Endodermal cell (in vitro differentiated cells): Measurements from ENCODE around the gene AQP12A. TPM values are rescaled to one million over a fixed set of nuclear protein-coding genes. Genes with fewer than 3 reads are reported as not detected.

Experiments used
- DNase-seq: peaks from one replicate; pipeline ENCODE4 v3.0.0-alpha.2; 2017
- H3K27ac ChIP-seq: 2 replicates; pipeline ENCODE4 v1.5.1; 2013; ENCODE audit warnings: mild to moderate bottlenecking, low read depth, low read length, moderate library complexity
- H3K27me3 ChIP-seq: 2 replicates; pipeline ENCODE4 v1.6.1; 2013; ENCODE audit warnings: mild to moderate bottlenecking, low read length, moderate library complexity; ENCODE audit not compliant: insufficient read depth, control insufficient read depth, poor library complexity, severe bottlenecking
- H3K36me3 ChIP-seq: 2 replicates; pipeline ENCODE4 v1.7.0; 2013; ENCODE audit warnings: mild to moderate bottlenecking, low read length, moderate library complexity; ENCODE audit not compliant: control insufficient read depth, insufficient read depth
- H3K4me1 ChIP-seq: one replicate; pipeline ENCODE4 v1.7.0; 2013; ENCODE audit warnings: low read length; ENCODE audit not compliant: control insufficient read depth, insufficient read depth
- H3K4me3 ChIP-seq: 2 replicates; pipeline ENCODE4 v1.5.1; 2013; ENCODE audit warnings: mild to moderate bottlenecking, low read length, moderate library complexity
- H3K9ac ChIP-seq: 2 replicates; pipeline ENCODE4 v1.6.1; 2013; ENCODE audit warnings: mild to moderate bottlenecking, low read length, moderate library complexity; ENCODE audit not compliant: poor library complexity, severe bottlenecking; ENCODE audit errors: extremely low read depth
- H3K9me3 ChIP-seq: 2 replicates; pipeline ENCODE4 v1.6.1; 2013; ENCODE audit warnings: mild to moderate bottlenecking, low read length, moderate library complexity; ENCODE audit not compliant: control insufficient read depth
- H3K27ac Mint-ChIP-seq: 2 replicates; pipeline ENCODE4 v1.8.0; 2020; ENCODE audit warnings: mixed read lengths
- H3K27me3 Mint-ChIP-seq: 2 replicates; pipeline ENCODE4 v1.8.0; 2021; ENCODE audit warnings: mild to moderate bottlenecking, mixed read lengths; ENCODE audit not compliant: insufficient read depth
- H3K36me3 Mint-ChIP-seq: 2 replicates; pipeline ENCODE4 v1.8.0; 2020; ENCODE audit warnings: low read depth, mixed read lengths
- H3K4me1 Mint-ChIP-seq: 2 replicates; pipeline ENCODE4 v1.8.0; 2020; ENCODE audit warnings: mixed read lengths
- H3K4me3 Mint-ChIP-seq: 2 replicates; pipeline ENCODE4 v1.8.0; 2020; ENCODE audit warnings: mild to moderate bottlenecking, moderate library complexity, mixed read lengths
- H3K9me3 Mint-ChIP-seq: 2 replicates; pipeline ENCODE4 v1.8.0; 2020; ENCODE audit warnings: mild to moderate bottlenecking, mixed read lengths
- CTCF ChIP-seq: fragments of 200-600 bp; sonication (generic); conservative IDR thresholded peaks from 2 replicates; pipeline ENCODE4 v1.5.0; 2021; ENCODE audit warnings: antibody characterized with exemption, mild to moderate bottlenecking
- WGBS, 2 experiments: methylation state at CpG; one replicate each; pipeline versions ENCODE4 v1.1.5 to v1.1.7; 2013; ENCODE audit warnings: missing lambda C conversion rate in 2 of 2, mixed read lengths in 1 of 2; ENCODE audit not compliant: insufficient coverage in 1 of 2, insufficient read length in 1 of 2; 5-methylcytosine and 5-hydroxymethylcytosine counted together
- total RNA-seq, 2 donors: library from RNA; stranded (reverse); fragmentation: NEBNext Ultra II Directional in 1 of 2; extraction: Animal tissue kit (Norgen Biotek cat#: 25700) in 1 of 2; gene quantifications; 2 replicates in 1 of 2; 3 replicates in 1 of 2; pipeline ENCODE4 v1.2.1, GENCODE V29; 2021

The AQP12A gene
- total RNA-seq, 2 donors from 2014 or later, result not detected

- no peaks in the 10 kb centered on the region for H3K36me3 ChIP-seq
- H3K4me3 ChIP-seq, result no peak overlapping the region
- H3K27me3 Mint-ChIP-seq, result peaks cover 23% of the 10 kb centered on the region
- H3K36me3 Mint-ChIP-seq, result peaks cover 8% of the 10 kb centered on the region
- H3K27ac Mint-ChIP-seq, result no peak overlapping the region
- H3K9me3 Mint-ChIP-seq, result peaks cover 27% of the 10 kb centered on the region
- H3K4me1 ChIP-seq, result no peaks in the 10 kb centered on the region
- H3K9ac ChIP-seq, result no peak overlapping the region
- no peaks in the 10 kb centered on the region for H3K27me3 ChIP-seq
- WGBS, 2 experiments, result 79 to 93% methylated on average over 3 of the region's 3 CpGs
- TF ChIP-seq CTCF, result no peak
- no peak overlapping the region for H3K27ac ChIP-seq
- DNase-seq, result peak; percentile 9
- H3K9me3 ChIP-seq, result peaks cover 51% of the 10 kb centered on the region
- no peaks in the 10 kb centered on the region for H3K4me1 Mint-ChIP-seq
- no peak overlapping the region for H3K4me3 Mint-ChIP-seq
Observed at GRCh38 chr2:240662681-240663080, 29.0 kb upstream of the AQP12A start.

- no peak overlapping the region for H3K9ac ChIP-seq
- H3K4me1 ChIP-seq, result no peaks in the 10 kb centered on the region
- H3K27ac ChIP-seq, result no peak overlapping the region
- 76 to 87% methylated on average over 4 to 6 of the region's 6 CpGs for WGBS, 2 experiments
- peak; percentile 35 for TF ChIP-seq CTCF
- peak; percentile 5 for DNase-seq
- no peak overlapping the region for H3K27ac Mint-ChIP-seq
- peaks cover 8% of the 10 kb centered on the region for H3K36me3 Mint-ChIP-seq
- H3K4me3 ChIP-seq, result no peak overlapping the region
- H3K9me3 ChIP-seq, result peaks cover 53% of the 10 kb centered on the region
- H3K27me3 ChIP-seq, result no peaks in the 10 kb centered on the region
- H3K27me3 Mint-ChIP-seq, result peaks cover 20% of the 10 kb centered on the region
- H3K4me1 Mint-ChIP-seq, result peaks cover 6% of the 10 kb centered on the region
- no peak overlapping the region for H3K4me3 Mint-ChIP-seq
- peaks cover 34% of the 10 kb centered on the region for H3K9me3 Mint-ChIP-seq
- no peaks in the 10 kb centered on the region for H3K36me3 ChIP-seq
Observed at GRCh38 chr2:240663546-240664190, 28.0 kb upstream of the AQP12A start.

DNA sequence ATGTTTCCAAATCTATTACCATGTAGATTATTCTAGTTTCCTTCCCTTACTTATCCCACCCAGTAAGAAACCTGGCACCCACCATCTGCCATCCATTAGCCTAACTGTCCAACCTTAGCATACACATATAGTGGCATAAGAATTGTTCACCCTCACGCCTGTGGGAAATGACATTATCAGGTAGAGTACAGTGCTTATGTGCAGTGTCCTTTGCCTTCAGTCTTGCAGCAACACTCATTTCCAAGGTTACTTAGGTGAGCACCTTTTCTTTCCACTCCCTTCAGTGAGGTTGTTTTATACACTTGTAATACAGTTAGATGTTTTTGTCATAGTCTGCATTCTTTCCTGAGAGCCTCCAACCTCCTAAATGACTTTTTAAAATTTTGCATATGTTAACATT is 27.0 kb upstream of the AQP12A start:
- Mint-ChIP-seq H3K36me3 (peaks cover 8% of the 10 kb centered on the region), H3K4me1 (peaks cover 8% of the 10 kb centered on the region), H3K27me3 (peaks cover 10% of the 10 kb centered on the region), H3K9me3 (peaks cover 43% of the 10 kb centered on the region), H3K4me3 (no peak overlapping the region), H3K27ac (no peak overlapping the region)
- no peak for TF ChIP-seq CTCF
- H3K36me3 ChIP-seq, result no peaks in the 10 kb centered on the region
- H3K4me1 ChIP-seq, result no peaks in the 10 kb centered on the region
- H3K9me3 ChIP-seq, result peaks cover 53% of the 10 kb centered on the region
- no peak overlapping the region for H3K9ac ChIP-seq
- 95 to 100% methylated on average over 1 of the region's 1 CpG for WGBS, 2 experiments
- DNase-seq, result no peak
- no peaks in the 10 kb centered on the region for H3K27me3 ChIP-seq
- no peak overlapping the region for H3K27ac ChIP-seq
- no peak overlapping the region for H3K4me3 ChIP-seq
